ENCODE data around the gene IGSF1.

DNA sequence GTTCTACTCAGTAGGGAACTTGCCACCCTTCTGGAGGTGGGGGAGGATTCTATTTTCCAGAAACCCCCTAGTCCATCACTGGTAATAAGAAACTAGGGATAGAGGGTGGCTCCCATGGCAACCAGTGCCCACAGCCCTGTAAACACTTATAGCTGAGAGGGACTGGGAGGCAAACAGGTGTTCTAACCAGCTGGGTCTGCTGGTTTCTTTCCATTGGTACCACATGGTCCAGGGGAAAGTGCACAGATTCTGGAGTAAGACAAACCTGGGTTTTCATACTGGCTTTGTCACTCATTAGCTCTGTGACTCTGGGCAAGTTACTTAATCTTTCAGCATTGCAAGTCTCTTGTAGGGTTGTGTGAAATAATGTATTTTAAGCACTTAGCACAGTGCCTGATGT, 26.9 kb downstream of the IGSF1 start:
- TF ChIP-seq POLR2A (IDR thresholded peaks at IDR 0.05; ENCODE audit: low read depth, low read length) (no peak), TAF1 (IDR thresholded peaks at IDR 0.05; ENCODE audit: low read depth, low read length) (no peak)
